Measurements from ENCODE around the gene KRT82.

- TF ChIP-seq, protein P1, sequence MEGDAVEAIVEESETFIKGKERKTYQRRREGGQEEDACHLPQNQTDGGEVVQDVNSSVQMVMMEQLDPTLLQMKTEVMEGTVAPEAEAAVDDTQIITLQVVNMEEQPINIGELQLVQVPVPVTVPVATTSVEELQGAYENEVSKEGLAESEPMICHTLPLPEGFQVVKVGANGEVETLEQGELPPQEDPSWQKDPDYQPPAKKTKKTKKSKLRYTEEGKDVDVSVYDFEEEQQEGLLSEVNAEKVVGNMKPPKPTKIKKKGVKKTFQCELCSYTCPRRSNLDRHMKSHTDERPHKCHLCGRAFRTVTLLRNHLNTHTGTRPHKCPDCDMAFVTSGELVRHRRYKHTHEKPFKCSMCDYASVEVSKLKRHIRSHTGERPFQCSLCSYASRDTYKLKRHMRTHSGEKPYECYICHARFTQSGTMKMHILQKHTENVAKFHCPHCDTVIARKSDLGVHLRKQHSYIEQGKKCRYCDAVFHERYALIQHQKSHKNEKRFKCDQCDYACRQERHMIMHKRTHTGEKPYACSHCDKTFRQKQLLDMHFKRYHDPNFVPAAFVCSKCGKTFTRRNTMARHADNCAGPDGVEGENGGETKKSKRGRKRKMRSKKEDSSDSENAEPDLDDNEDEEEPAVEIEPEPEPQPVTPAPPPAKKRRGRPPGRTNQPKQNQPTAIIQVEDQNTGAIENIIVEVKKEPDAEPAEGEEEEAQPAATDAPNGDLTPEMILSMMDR (IDR thresholded peaks at IDR 0.05): no peak
- TF ChIP-seq POLR2A (IDR thresholded peaks at IDR 0.05): no peak
These were observed 19.9 kb upstream of the KRT82 start for GRCh38 chr12:52426034-52426433.

Data from lower leg skin (tissue), 3 donors.